Muscle of back (tissue), 13 donors: ENCODE measurements around the gene SH3BGRL3. TPM values are rescaled to one million over a fixed set of nuclear protein-coding genes. Genes with fewer than 3 reads are reported as not detected.
"Not testable (repeated sequence)": the region's sequence is repeated elsewhere in the genome, so short reads cannot be mapped to it uniquely, and the experiment has no call there.

Experiments used
- DNase-seq, 3 donors: peaks; one replicate each; pipeline versions ENCODE4 v3.0.0 to v3.0.0-alpha.2; 2013
- long read RNA-seq, 9 donors: transcript quantifications; one replicate each; lab custom pipeline, GENCODE V29; 2026
- polyA plus RNA-seq, 10 donors: library from polyadenylated mRNA; unstranded; fragments of 120-200 nt; gene quantifications; one replicate each; pipeline ENCODE4 v1.2.1, GENCODE V29; 2013; ENCODE audit not compliant: insufficient read length in 10 of 10

SH3BGRL3 gene
- polyA plus RNA-seq = 10 to 100 TPM; 46.1 to 79.3 (median 64.6) TPM
- long read RNA-seq, donor 1, transcript SH3BGRL3-201 (3 exons, 1,661 nt) = major isoform, 36 of 40 reads
- long read RNA-seq, donor 1, partial matches to known transcripts = 0 of 40 reads
- long read RNA-seq, donor 1, other reads (novel, unspliced or antisense) = 0 of 40 reads
- long read RNA-seq, donor 2, transcript SH3BGRL3-201 (3 exons, 1,661 nt) = major isoform, 43 of 50 reads
- long read RNA-seq, donor 2, partial matches to known transcripts = 5 of 50 reads
- long read RNA-seq, donor 2, other reads (novel, unspliced or antisense) = 0 of 50 reads
- long read RNA-seq, donor 3 = 0 reads
- long read RNA-seq, donor 4, transcript SH3BGRL3-201 (3 exons, 1,661 nt) = major isoform, 45 of 45 reads
- long read RNA-seq, donor 4, partial matches to known transcripts = 0 of 45 reads
- long read RNA-seq, donor 4, other reads (novel, unspliced or antisense) = 0 of 45 reads
- long read RNA-seq, donor 5, transcript SH3BGRL3-201 (3 exons, 1,661 nt) = major isoform, 104 of 121 reads
- long read RNA-seq, donor 5, partial matches to known transcripts = 13 of 121 reads
- long read RNA-seq, donor 5, other reads (novel, unspliced or antisense) = 0 of 121 reads
- long read RNA-seq, donor 6, transcript SH3BGRL3-201 (3 exons, 1,661 nt) = major isoform, 59 of 68 reads
- long read RNA-seq, donor 6, partial matches to known transcripts = 7 of 68 reads
- long read RNA-seq, donor 6, other reads (novel, unspliced or antisense) = 0 of 68 reads
- long read RNA-seq, donor 7, transcript SH3BGRL3-202 (2 exons, 768 nt) = minor isoform, 5 of 46 reads
- long read RNA-seq, donor 7, transcript SH3BGRL3-201 (3 exons, 1,661 nt) = major isoform, 41 of 46 reads
- long read RNA-seq, donor 7, partial matches to known transcripts = 0 of 46 reads
- long read RNA-seq, donor 7, other reads (novel, unspliced or antisense) = 0 of 46 reads
- long read RNA-seq, donor 8, transcript SH3BGRL3-201 (3 exons, 1,661 nt) = major isoform, 42 of 43 reads
- long read RNA-seq, donor 8, partial matches to known transcripts = 0 of 43 reads
- long read RNA-seq, donor 8, other reads (novel, unspliced or antisense) = 0 of 43 reads
- long read RNA-seq, donor 9, transcript SH3BGRL3-201 (3 exons, 1,661 nt) = major isoform, 17 of 17 reads
- long read RNA-seq, donor 9, partial matches to known transcripts = 0 of 17 reads
- long read RNA-seq, donor 9, other reads (novel, unspliced or antisense) = 0 of 17 reads

- DNase-seq = peak; percentile 80 to 96 (median 90)
Observed at GRCh38 chr1:26279456-26280332, at the start of gene SH3BGRL3. SH3BGRL3 (plus strand) TSS chr1:26280086; CDS start chr1:26280156, 70 bp downstream.

GRCh38 chr1:26230682-26231081 is 49.2 kb upstream of the SH3BGRL3 start:
- DNase-seq = not testable (repeated sequence)

GRCh38 chr1:26233903-26234643 is 45.8 kb upstream of the SH3BGRL3 start, which contains the start of gene CEP85:
CEP85 (plus strand) TSS chr1:26234200; CDS start chr1:26239784, 5,584 bp downstream.
- DNase-seq = peak; percentile 96 to 99 (median 97)

GRCh38 chr1:26234644-26235370 is 45.1 kb upstream of the SH3BGRL3 start:
- DNase-seq = peak in 1 of 3 donors; percentile 23

GRCh38 chr1:26237230-26237966 is 42.5 kb upstream of the SH3BGRL3 start:
- no peak for DNase-seq

- DNase-seq = no peak
Observed at GRCh38 chr1:26239936-26240335, 40.0 kb upstream of the SH3BGRL3 start.

- DNase-seq = no peak
Observed at GRCh38 chr1:26252718-26253117, 27.2 kb upstream of the SH3BGRL3 start.

GRCh38 chr1:26254404-26254803 is 25.5 kb upstream of the SH3BGRL3 start:
- no peak for DNase-seq

GRCh38 chr1:26257222-26257621 is 22.7 kb upstream of the SH3BGRL3 start:
- no peak for DNase-seq

GRCh38 chr1:26259005-26259404 is 20.9 kb upstream of the SH3BGRL3 start:
- DNase-seq = no peak

GRCh38 chr1:26259578-26259977 is 20.3 kb upstream of the SH3BGRL3 start:
- no peak for DNase-seq

- no peak for DNase-seq
Observed at GRCh38 chr1:26263212-26263611, 16.7 kb upstream of the SH3BGRL3 start.

GRCh38 chr1:26265405-26265804 is 14.5 kb upstream of the SH3BGRL3 start:
- DNase-seq = no peak

- no peak for DNase-seq
Observed at GRCh38 chr1:26268290-26269197, 11.3 kb upstream of the SH3BGRL3 start.

GRCh38 chr1:26269198-26269550 is 10.7 kb upstream of the SH3BGRL3 start:
- no peak for DNase-seq

- no peak for DNase-seq
Observed at GRCh38 chr1:26274801-26275425, 5.0 kb upstream of the SH3BGRL3 start.
